A673 (cell line): ENCODE measurements around the gene VPS41. TPM values are rescaled to one million over a fixed set of nuclear protein-coding genes. Genes with fewer than 3 reads are reported as not detected.
A peak's percentile ranks its signal among the peaks of the same experiment; 100 is the strongest.

ENCODE experiments used
- BruUV-seq: library from RNA; stranded (reverse); fragments of 400-500 nt; replicated peaks from 2 replicates; lab custom pipeline; 2021; lab: Mats Ljungman, UMichigan
- CTCF ChIA-PET: fragments of 300-600 bp; sonication (Branson Sonifier 250); formaldehyde crosslinking; loops from one replicate; lab custom pipeline; 2022; ENCODE audit warnings: antibody characterized with exemption; lab: Charles Lee
- POLR2A ChIA-PET: fragments of 300-600 bp; sonication (Branson Sonifier 250); formaldehyde crosslinking; loops from one replicate; lab custom pipeline; 2022; ENCODE audit warnings: antibody characterized with exemption; ENCODE audit not compliant: low non-redundant PET; lab: Charles Lee
- DNase-seq: peaks from one replicate; pipeline ENCODE4 v3.0.0-alpha.2; 2015; ENCODE audit warnings: low spot score
- H3K27ac ChIP-seq: fragments of 200-600 bp; sonication (generic); 2 replicates; pipeline ENCODE4 v1.5.1; 2016; ENCODE audit warnings: mixed run types, low read depth, mild to moderate bottlenecking, mixed read lengths, antibody characterized with exemption, low read length; ENCODE audit not compliant: poor library complexity, severe bottlenecking
- H3K27me3 ChIP-seq: fragments of 200-600 bp; sonication (generic); replicated peaks from 2 replicates; pipeline ENCODE4 v1.6.1; 2017; ENCODE audit warnings: mixed run types, low read depth, mild to moderate bottlenecking, mixed read lengths, antibody characterized with exemption, low read length; ENCODE audit not compliant: insufficient read depth, poor library complexity
- H3K36me3 ChIP-seq: fragments of 200-600 bp; sonication (generic); 2 replicates; pipeline ENCODE4 v1.6.1; 2016; ENCODE audit warnings: mixed run types, mild to moderate bottlenecking, mixed read lengths, antibody characterized with exemption, low read length; ENCODE audit not compliant: insufficient read depth, poor library complexity, severe bottlenecking
- H3K4me1 ChIP-seq: fragments of 200-600 bp; sonication (generic); 2 replicates; pipeline ENCODE4 v1.6.1; 2017; ENCODE audit warnings: mixed run types, mild to moderate bottlenecking, mixed read lengths, antibody characterized with exemption, low read length; ENCODE audit not compliant: insufficient read depth, poor library complexity, severe bottlenecking
- H3K4me3 ChIP-seq: fragments of 200-600 bp; sonication (generic); 2 replicates; pipeline ENCODE4 v1.5.1; 2016; ENCODE audit warnings: low read depth, mixed run types, mild to moderate bottlenecking, mixed read lengths, low read length; ENCODE audit not compliant: poor library complexity, severe bottlenecking
- H3K9me3 ChIP-seq: fragments of 200-600 bp; sonication (generic); 2 replicates; pipeline ENCODE4 v1.6.1; 2016; ENCODE audit warnings: mixed run types, low read depth, mild to moderate bottlenecking, mixed read lengths, antibody characterized with exemption, low read length; ENCODE audit not compliant: poor library complexity, severe bottlenecking
- CTCF ChIP-seq: fragments of 300-800, 200-600 bp; sonication (generic); conservative IDR thresholded peaks from 2 replicates; pipeline ENCODE4 v1.5.1; 2017; ENCODE audit warnings: low read depth, mild to moderate bottlenecking, antibody characterized with exemption, low read length, moderate library complexity, mixed read lengths
- EZH2 ChIP-seq: fragments of 200-600 bp; sonication (generic); IDR thresholded peaks from 2 replicates; pipeline ENCODE4 v1.6.1; 2017; ENCODE audit warnings: borderline replicate concordance, low read depth, mild to moderate bottlenecking, mixed read lengths, antibody characterized with exemption, low read length; ENCODE audit not compliant: poor library complexity, severe bottlenecking
- intact Hi-C: fragments of 100-400 bp; cut with micrococcal nuclease; formaldehyde crosslinking; loops from one replicate; pipeline ENCODE4 v1.10.0; 2022; ENCODE audit not compliant: unreplicated experiment
- total RNA-seq: library from RNA; stranded (reverse); gene quantifications from 2 replicates; pipeline ENCODE4 v1.2.3, GENCODE V29; 2021

The VPS41 gene
- total RNA-seq, 1 experiment from 2014 or later: 45.8 TPM

DNA sequence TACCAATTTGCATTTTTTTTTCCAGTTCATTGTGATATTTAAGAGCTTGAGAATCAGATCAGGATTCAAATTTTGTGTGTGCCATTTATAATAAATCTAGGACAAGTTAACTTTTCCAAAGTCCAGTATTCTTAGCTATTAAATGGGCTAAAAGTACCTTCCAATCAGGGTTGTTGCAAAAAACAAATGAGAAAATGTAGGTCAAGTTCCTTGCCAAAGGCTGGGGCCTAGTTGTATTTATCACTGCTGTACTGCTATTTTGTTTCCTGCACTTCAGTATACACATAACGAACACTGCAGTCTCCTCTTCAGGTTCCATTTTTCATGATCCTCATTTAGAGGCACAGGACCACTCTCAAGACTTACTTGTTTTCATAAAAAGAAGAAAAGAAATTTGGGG lies 7.4 kb upstream of the VPS41 start:
- no peak for TF ChIP-seq EZH2
- TF ChIP-seq CTCF: no peak
- Histone ChIP-seq H3K9me3 (no peaks in the 10 kb centered on the region), H3K27ac (no peak overlapping the region), H3K4me3 (no peak overlapping the region), H3K36me3 (no peaks in the 10 kb centered on the region), H3K4me1 (no peaks in the 10 kb centered on the region), H3K27me3 (peaks cover 3% of the 10 kb centered on the region)
- ChIA-PET POLR2A (no interaction called here), CTCF (no interaction called here)
- no peak for DNase-seq
- intact Hi-C loops: no loop called here
- BruUV-seq: no TSS peak

DNA sequence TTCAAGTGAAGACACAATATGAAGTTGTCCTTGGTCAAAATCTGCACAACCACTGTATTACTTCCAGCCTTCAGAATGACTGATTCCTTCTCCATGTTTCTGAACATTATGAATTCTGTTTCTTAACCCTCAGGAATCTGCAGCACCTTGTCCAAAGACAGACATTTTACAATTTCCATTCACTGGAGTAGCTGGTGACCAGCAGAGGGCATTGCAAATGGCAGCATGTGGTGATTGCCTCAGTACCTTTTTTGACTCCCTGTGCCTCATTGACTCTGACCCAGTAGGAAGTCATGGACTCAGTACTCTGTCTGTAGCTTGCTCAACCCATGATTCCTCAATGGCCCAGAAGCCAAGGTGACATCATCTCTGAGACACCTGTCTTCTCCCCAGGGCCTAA lies 879 bp upstream of the VPS41 start:
- peaks cover 3% of the 10 kb centered on the region for H3K27me3 ChIP-seq
- H3K27ac ChIP-seq: no peak overlapping the region
- BruUV-seq: no TSS peak
- ChIA-PET CTCF (no interaction called here), POLR2A (no interaction called here)
- intact Hi-C loops: no loop called here
- no peaks in the 10 kb centered on the region for H3K9me3 ChIP-seq
- no peak for DNase-seq
- peak; percentile 29; the same call in 1 of the 2 replicates for TF ChIP-seq CTCF
- TF ChIP-seq EZH2: no peak
- H3K4me1 ChIP-seq: no peaks in the 10 kb centered on the region
- H3K36me3 ChIP-seq: no peaks in the 10 kb centered on the region
- no peak overlapping the region for H3K4me3 ChIP-seq

- DNase-seq: no peak
- intact Hi-C loops: no loop called here
- no peak for TF ChIP-seq EZH2
- no peak for TF ChIP-seq CTCF
- CTCF ChIA-PET: no interaction called here
- Histone ChIP-seq H3K36me3 (no peaks in the 10 kb centered on the region), H3K4me1 (no peaks in the 10 kb centered on the region), H3K4me3 (peak overlapping the region; percentile 72), H3K27ac (no peak overlapping the region), H3K27me3 (no peaks in the 10 kb centered on the region), H3K9me3 (no peaks in the 10 kb centered on the region)
- POLR2A ChIA-PET: no interaction called here
- BruUV-seq: no TSS peak
Measured at GRCh38 chr7:38907766-38908165, 1.2 kb downstream of the VPS41 start.
